Measurements from ENCODE around the gene RAPGEF4. TPM values are rescaled to one million over a fixed set of nuclear protein-coding genes. Genes with fewer than 3 reads are reported as not detected.
A peak's percentile ranks its signal among the peaks of the same experiment; 100 is the strongest.

The RAPGEF4 gene
- polyA plus RNA-seq, 3 donors = not detected

DNA sequence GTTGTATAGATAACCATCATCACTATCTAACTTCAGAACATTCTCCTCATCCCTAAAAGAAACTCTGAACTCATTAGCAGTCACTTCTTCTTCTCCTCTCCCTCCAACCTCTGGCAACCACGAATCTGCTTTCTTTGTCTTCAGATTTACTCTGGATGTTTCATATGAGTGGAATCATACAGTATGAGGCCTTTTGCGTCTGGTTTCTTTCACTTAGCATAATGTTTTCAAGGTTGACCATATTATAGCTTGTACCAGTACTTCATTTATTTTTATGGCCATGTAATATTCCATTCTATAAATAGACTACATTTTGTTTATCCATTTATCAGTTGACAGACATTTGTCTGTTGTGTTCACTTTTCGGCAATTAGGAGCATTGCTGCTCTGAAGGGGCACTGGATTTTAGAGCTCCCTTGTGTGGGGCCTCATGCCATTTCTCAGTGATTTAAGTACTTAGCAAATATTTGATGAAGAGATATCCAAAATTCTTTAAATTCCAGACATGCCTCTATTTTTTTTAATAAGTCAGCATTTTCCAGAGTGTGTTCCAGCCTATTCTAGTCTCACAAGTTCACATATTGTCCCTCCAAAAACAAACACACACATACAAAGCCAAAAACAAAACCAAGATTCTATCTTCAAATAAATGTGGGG, 317.5 kb downstream of the RAPGEF4 start:
- Histone ChIP-seq H4K20me1 (ENCODE audit: insufficient read depth, low read length) (no peaks in the 10 kb centered on the region), H3K9me3 (replicated peaks in 1 of 2; ENCODE audit: control insufficient read depth in 1 of 2, insufficient read depth in 1 of 2, low read length in 2 of 2) (no peaks in the 10 kb centered on the region), H2AFZ (ENCODE audit: insufficient read depth, low read depth, low read length, poor library complexity, severe bottlenecking) (no peak overlapping the region), H3K4me2 (replicated peaks; ENCODE audit: extremely low read depth, low read length, poor library complexity, severe bottlenecking) (no peak overlapping the region), H3K9ac (ENCODE audit: insufficient read depth, low read length, poor library complexity, severe bottlenecking) (no peak overlapping the region), H3K4me3 (replicated peaks in 1 of 3; ENCODE audit: low read depth in 2 of 3, low read length in 3 of 3) (no peak overlapping the region), H3K27ac (ENCODE audit: low read depth in 1 of 2, low read length in 2 of 2) (no peak overlapping the region), H3K36me3 (replicated peaks in 1 of 2; ENCODE audit: control insufficient read depth in 1 of 2, insufficient read depth in 2 of 2, low read length in 2 of 2) (no peaks in the 10 kb centered on the region), H3K79me2 (ENCODE audit: insufficient read depth, low read length) (no peaks in the 10 kb centered on the region), H3K27me3 (ENCODE audit: control insufficient read depth in 2 of 2, insufficient read depth in 2 of 2, low read length in 2 of 2) (no peaks in the 10 kb centered on the region), H3K4me1 (ENCODE audit: control insufficient read depth in 1 of 2, insufficient read depth in 2 of 2, low read length in 2 of 2) (peaks cover 54 to 58% of the 10 kb centered on the region in 2 donors)
- WGBS (ENCODE audit: insufficient coverage) = no CpG with 5 or more reads among the region's 3 CpGs
- DNase-seq = no peak
- intact Hi-C loops (cut with micrococcal nuclease) = no loop called here
- TF ChIP-seq CTCF (IDR thresholded peaks at IDR 0.05) = no peak
- Mint-ChIP-seq H3K9me3 (peaks cover 0 to 2% (median 0%) of the 10 kb centered on the region in 7 donors), H3K27ac (peak overlapping the region in 1 of 7 donors; percentile 77), H3K36me3 (peaks cover 0 to under 1% of the 10 kb centered on the region in 2 donors), H3K4me1 (peaks cover 58% of the 10 kb centered on the region), H3K27me3 (ENCODE audit: low read depth in 3 of 3) (peaks cover 0 to 2% (median 0%) of the 10 kb centered on the region in 3 donors), H3K4me3 (no peak overlapping the region)

DNA sequence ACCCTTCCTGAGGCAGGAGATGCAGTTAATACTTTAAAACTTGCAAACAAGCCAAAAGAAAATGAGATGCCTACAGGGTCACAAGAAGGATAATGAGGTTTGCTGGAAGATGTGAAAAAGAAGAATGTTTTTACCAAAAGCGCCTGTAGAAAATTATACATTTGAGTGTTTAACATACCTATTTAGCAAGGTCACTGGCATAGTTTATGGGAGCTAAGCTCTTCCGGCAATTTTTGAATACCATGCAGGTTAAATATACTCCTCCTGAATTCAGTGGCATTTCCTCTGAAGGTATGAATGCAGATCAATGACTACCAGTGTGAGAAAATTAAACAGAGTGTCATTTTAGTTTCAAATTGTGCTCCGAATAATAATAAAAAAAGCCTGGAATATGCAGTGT, 318.8 kb downstream of the RAPGEF4 start:
- Mint-ChIP-seq H3K36me3 (peaks cover 0 to 2% of the 10 kb centered on the region in 2 donors), H3K27ac (no peak overlapping the region), H3K4me3 (no peak overlapping the region), H3K9me3 (peaks cover 0 to 2% (median 0%) of the 10 kb centered on the region in 7 donors), H3K4me1 (peaks cover 61% of the 10 kb centered on the region), H3K27me3 (ENCODE audit: low read depth in 3 of 3) (peaks cover 0 to 5% (median 0%) of the 10 kb centered on the region in 3 donors)
- Histone ChIP-seq H2AFZ (ENCODE audit: insufficient read depth, low read depth, low read length, poor library complexity, severe bottlenecking) (no peak overlapping the region), H3K9ac (ENCODE audit: insufficient read depth, low read length, poor library complexity, severe bottlenecking) (no peak overlapping the region), H3K27me3 (ENCODE audit: control insufficient read depth in 2 of 2, insufficient read depth in 2 of 2, low read length in 2 of 2) (no peaks in the 10 kb centered on the region), H3K27ac (ENCODE audit: low read depth in 1 of 2, low read length in 2 of 2) (no peak overlapping the region), H3K4me2 (replicated peaks; ENCODE audit: extremely low read depth, low read length, poor library complexity, severe bottlenecking) (no peak overlapping the region), H3K9me3 (replicated peaks in 1 of 2; ENCODE audit: control insufficient read depth in 1 of 2, insufficient read depth in 1 of 2, low read length in 2 of 2) (no peaks in the 10 kb centered on the region), H3K4me3 (replicated peaks in 1 of 3; ENCODE audit: low read depth in 2 of 3, low read length in 3 of 3) (no peak overlapping the region), H3K36me3 (replicated peaks in 1 of 2; ENCODE audit: control insufficient read depth in 1 of 2, insufficient read depth in 2 of 2, low read length in 2 of 2) (no peaks in the 10 kb centered on the region), H3K79me2 (ENCODE audit: insufficient read depth, low read length) (no peaks in the 10 kb centered on the region), H4K20me1 (ENCODE audit: insufficient read depth, low read length) (no peaks in the 10 kb centered on the region), H3K4me1 (ENCODE audit: control insufficient read depth in 1 of 2, insufficient read depth in 2 of 2, low read length in 2 of 2) (peaks cover 55 to 60% of the 10 kb centered on the region in 2 donors)
- intact Hi-C loops (cut with micrococcal nuclease) = no loop called here
- no peak for TF ChIP-seq CTCF (IDR thresholded peaks at IDR 0.05)
- no CpG with 5 or more reads among the region's 3 CpGs for WGBS (ENCODE audit: insufficient coverage)
- no peak for DNase-seq
